GM12864 (cell line): Measurements from ENCODE around the gene MKLN1.
"Not testable (repeated sequence)": the region's sequence is repeated elsewhere in the genome, so short reads cannot be mapped to it uniquely, and the experiment has no call there.

Experiments
- DNase-seq: peaks from one replicate; pipeline ENCODE4 v3.0.0-alpha.2; 2011; ENCODE audit warnings: low read depth
- H3K4me3 ChIP-seq: 2 replicates; pipeline ENCODE4 v1.5.1; 2011; ENCODE audit warnings: mild to moderate bottlenecking, low read depth, low read length, control low read depth
- TF ChIP-seq, protein P1 (sequence below): IDR thresholded peaks from 2 replicates; pipeline ENCODE4 v1.5.1; 2011; ENCODE audit warnings: low read depth, mild to moderate bottlenecking, moderate library complexity, low read length, control low read depth, inconsistent platforms; ENCODE audit errors: missing control alignments

The MKLN1 gene

DNA sequence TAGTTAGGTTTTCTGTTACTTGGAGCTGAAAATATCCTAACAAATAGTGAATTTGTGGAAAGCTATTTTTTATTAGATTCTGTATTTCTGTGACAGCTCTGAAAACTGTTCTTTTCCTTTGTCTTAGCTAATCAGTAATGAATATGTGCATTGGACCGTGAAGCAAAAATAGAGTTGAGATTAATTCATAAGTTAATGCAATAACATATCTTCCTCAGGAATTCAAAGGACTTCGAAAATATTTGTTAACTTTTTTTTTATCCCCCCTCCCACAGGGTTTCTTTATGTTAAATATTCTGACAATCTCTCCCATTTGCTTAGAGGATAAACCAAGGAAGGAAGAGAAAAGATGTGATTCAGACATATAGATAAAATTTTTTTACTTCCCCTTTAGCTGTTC, 127.3 kb downstream of the MKLN1 start:
- TF ChIP-seq, protein P1, sequence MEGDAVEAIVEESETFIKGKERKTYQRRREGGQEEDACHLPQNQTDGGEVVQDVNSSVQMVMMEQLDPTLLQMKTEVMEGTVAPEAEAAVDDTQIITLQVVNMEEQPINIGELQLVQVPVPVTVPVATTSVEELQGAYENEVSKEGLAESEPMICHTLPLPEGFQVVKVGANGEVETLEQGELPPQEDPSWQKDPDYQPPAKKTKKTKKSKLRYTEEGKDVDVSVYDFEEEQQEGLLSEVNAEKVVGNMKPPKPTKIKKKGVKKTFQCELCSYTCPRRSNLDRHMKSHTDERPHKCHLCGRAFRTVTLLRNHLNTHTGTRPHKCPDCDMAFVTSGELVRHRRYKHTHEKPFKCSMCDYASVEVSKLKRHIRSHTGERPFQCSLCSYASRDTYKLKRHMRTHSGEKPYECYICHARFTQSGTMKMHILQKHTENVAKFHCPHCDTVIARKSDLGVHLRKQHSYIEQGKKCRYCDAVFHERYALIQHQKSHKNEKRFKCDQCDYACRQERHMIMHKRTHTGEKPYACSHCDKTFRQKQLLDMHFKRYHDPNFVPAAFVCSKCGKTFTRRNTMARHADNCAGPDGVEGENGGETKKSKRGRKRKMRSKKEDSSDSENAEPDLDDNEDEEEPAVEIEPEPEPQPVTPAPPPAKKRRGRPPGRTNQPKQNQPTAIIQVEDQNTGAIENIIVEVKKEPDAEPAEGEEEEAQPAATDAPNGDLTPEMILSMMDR, result no peak
- H3K4me3 ChIP-seq, result no peak overlapping the region
- no peak for DNase-seq

DNA sequence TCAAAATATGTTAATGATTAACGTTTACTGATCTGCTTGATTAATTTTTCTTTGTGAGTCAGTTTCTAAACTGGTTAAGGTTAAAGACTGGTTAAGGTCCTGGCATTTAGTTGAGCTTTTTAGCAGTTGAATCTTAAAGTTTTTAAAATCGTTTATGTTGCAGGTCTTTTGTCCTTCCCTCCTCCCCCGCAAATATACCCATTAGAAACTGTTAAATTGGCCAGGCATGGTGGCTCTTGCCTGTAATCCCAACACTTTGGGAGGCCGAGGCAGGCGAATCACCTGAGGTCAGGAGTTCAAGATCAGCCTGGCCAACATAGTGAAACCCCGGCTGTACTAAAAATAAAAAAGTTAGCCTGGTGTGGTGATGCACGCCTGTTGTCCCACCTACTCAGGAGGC, 127.9 kb downstream of the MKLN1 start:
- no peak for DNase-seq
- no peak overlapping the region for H3K4me3 ChIP-seq
- TF ChIP-seq, protein P1, result no peak

DNA sequence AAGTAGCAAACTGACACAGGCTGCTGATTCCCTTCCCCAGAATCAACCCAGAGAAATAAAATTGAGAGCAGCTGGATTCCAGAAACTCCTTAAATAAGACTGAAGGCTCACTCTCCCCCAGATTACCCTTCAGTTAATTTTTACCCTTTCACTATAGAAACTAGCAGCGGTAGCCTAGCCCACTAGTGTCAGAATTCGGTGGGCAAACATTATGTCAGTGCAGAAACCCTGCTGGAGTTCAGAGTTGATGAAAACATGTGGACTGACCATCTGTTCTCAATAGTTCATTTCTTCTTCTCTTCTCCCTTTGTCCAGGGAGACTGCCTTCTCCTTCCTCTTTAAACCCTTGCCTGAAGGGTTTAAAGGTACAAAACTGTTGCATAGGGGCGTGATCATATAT, 128.7 kb downstream of the MKLN1 start:
- DNase-seq, result no peak
- no peak overlapping the region for H3K4me3 ChIP-seq
- TF ChIP-seq, protein P1, result no peak

DNA sequence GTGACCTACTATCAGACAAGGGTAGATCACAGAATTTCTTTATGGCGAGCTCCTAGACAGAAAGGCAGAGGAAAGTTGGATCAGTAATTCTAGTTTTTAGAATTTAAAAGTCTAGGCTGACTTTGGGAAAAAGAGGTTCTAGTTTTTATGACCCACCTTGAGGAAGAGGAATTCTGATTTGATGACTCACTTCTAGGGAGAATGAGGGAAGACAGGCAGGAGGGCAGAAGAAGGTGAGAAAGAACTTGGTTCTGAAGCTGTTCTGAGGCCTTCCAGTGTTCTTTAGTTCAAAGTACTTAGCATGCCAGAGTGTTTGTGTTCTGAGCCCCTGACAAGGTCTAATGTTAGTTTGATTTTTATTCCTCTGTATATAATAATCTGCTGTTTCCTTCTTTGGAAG, 131.6 kb downstream of the MKLN1 start:
- TF ChIP-seq, protein P1, result no peak
- no peak overlapping the region for H3K4me3 ChIP-seq
- no peak for DNase-seq

DNA sequence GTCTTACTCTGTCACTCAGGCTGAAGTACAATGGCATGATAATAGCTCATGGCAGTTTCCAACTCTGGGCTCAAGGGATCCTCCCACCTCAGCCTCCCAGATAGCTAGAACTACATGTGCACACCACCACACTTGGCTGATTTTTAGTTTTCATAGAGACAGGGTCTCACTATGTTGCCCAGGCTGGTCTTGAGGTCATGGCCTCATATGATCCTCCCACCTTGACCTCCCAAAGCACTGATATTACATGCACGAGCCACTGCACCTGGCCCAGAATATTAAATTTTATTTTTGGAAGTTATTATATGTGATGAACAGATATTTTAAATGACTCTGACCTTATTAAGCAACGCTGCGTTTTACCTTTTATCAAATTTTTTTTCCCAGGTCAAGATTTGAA, 134.4 kb downstream of the MKLN1 start:
- no peak overlapping the region for H3K4me3 ChIP-seq
- TF ChIP-seq, protein P1, result no peak
- no peak for DNase-seq

DNA sequence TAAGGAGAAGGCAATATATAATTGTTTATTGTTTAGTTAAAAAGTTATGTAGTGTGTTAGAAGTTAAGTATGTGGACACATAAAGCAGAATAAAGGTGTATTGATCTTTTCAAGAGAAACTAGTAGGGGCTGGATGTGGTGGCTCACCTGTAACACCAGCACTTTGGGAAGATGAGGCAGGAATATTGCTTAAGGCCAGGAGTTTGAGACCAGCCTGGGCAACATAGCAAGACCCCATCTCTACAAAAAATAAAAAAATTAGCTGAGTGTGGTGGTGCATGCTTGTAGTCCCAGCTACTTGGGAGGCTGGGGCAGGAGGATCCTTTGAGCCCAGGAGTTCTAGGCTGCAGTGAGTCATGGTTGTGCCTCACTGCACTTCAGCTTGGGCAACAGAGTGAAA, 135.0 kb downstream of the MKLN1 start:
- DNase-seq, H3K4me3 ChIP-seq: not testable (repeated sequence)

DNA sequence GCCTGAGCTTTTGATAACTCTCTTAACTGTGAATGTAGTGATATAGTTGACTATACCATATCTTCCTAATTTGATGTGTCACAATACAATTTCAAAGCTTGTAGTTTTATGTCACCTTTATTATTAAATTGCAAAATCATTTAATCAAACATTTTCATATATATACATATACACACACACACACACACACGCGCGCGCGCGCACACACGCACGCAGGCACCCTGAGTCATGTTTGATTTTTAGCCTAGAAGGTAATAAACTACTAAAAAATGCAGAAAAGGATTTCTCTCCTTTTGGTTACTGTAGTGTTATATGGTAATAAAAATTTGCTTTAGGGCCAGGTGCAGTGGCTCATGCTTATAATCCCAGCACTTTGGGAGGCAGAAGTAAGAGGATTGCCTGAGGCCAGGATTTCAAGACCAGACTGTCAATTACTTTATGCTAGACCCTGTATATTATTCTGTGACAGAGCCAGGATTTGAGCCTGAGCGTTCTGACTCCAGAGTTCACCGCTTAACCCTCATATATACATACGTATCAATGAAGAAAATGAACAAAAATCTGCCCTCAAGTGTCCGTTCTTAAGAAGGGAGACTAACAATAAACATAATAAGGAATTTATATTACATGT, 139.2 kb downstream of the MKLN1 start:
- DNase-seq, result no peak
- TF ChIP-seq, protein P1, result no peak
- no peak overlapping the region for H3K4me3 ChIP-seq
